Measurements from ENCODE around the gene TYRP1.

The TYRP1 gene

DNA sequence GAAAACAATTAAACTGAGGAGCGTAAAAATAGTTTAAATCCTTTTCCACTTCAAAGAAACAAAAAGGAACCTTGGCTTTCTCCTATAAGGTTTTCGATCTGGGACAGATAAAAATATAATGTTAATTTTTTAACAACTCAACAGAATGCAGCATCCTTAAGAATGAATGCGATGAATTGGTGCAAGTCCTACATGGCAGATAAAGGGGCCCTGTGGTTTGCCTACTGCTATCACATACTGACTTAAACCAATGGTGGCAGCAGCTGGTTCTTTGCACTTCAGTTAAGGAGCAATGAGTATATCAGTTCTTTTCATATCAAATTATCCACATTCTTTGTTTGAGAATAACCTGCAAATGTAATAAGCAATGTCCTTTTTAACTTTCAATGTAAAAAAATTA is 12.4 kb upstream of the TYRP1 start:
- TF ChIP-seq, protein P1, sequence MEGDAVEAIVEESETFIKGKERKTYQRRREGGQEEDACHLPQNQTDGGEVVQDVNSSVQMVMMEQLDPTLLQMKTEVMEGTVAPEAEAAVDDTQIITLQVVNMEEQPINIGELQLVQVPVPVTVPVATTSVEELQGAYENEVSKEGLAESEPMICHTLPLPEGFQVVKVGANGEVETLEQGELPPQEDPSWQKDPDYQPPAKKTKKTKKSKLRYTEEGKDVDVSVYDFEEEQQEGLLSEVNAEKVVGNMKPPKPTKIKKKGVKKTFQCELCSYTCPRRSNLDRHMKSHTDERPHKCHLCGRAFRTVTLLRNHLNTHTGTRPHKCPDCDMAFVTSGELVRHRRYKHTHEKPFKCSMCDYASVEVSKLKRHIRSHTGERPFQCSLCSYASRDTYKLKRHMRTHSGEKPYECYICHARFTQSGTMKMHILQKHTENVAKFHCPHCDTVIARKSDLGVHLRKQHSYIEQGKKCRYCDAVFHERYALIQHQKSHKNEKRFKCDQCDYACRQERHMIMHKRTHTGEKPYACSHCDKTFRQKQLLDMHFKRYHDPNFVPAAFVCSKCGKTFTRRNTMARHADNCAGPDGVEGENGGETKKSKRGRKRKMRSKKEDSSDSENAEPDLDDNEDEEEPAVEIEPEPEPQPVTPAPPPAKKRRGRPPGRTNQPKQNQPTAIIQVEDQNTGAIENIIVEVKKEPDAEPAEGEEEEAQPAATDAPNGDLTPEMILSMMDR (IDR thresholded peaks at IDR 0.05; ENCODE audit: low read depth, low read length) = no peak
- TF ChIP-seq EZH2phosphoT487 (IDR thresholded peaks at IDR 0.05; ENCODE audit: low read depth) = no peak
- no peak overlapping the region for H3K27ac ChIP-seq (ENCODE audit: low read length)

GRCh38 chr9:12681620-12682019 is 11.6 kb upstream of the TYRP1 start:
- H3K9ac ChIP-seq (ENCODE audit: low read length) = no peak overlapping the region
- H3K4me1 ChIP-seq (ENCODE audit: low read length) = no peaks in the 10 kb centered on the region
- H3K79me2 ChIP-seq (ENCODE audit: low read length) = no peaks in the 10 kb centered on the region
- no peaks in the 10 kb centered on the region for H4K20me1 ChIP-seq (ENCODE audit: insufficient read depth, low read length)
- H3K27ac ChIP-seq (ENCODE audit: low read length) = no peak overlapping the region
- TF ChIP-seq, protein P1 (IDR thresholded peaks at IDR 0.05; ENCODE audit: low read depth, low read length) = no peak
- no peak for TF ChIP-seq EZH2phosphoT487 (IDR thresholded peaks at IDR 0.05; ENCODE audit: low read depth)
- H2AFZ ChIP-seq (ENCODE audit: low read depth, low read length) = no peak overlapping the region
- no peaks in the 10 kb centered on the region for H3K27me3 ChIP-seq (ENCODE audit: low read depth, low read length)
- no peaks in the 10 kb centered on the region for H3K36me3 ChIP-seq (replicated peaks; ENCODE audit: low read depth, low read length)
- H3K4me2 ChIP-seq (ENCODE audit: low read length) = no peak overlapping the region
- H3K9me3 ChIP-seq (ENCODE audit: insufficient read depth, low read length) = no peaks in the 10 kb centered on the region
- no peak overlapping the region for H3K4me3 ChIP-seq (ENCODE audit: low read length)

More for the DNA sequence above, 12.4 kb upstream of the TYRP1 start:
- Histone ChIP-seq H3K9me3 (ENCODE audit: insufficient read depth, low read length) (no peaks in the 10 kb centered on the region), H4K20me1 (ENCODE audit: insufficient read depth, low read length) (no peaks in the 10 kb centered on the region), H3K4me3 (ENCODE audit: low read length) (no peak overlapping the region), H3K4me1 (ENCODE audit: low read length) (no peaks in the 10 kb centered on the region), H2AFZ (ENCODE audit: low read depth, low read length) (no peak overlapping the region), H3K4me2 (ENCODE audit: low read length) (no peak overlapping the region), H3K36me3 (replicated peaks; ENCODE audit: low read depth, low read length) (no peaks in the 10 kb centered on the region), H3K9ac (ENCODE audit: low read length) (no peak overlapping the region), H3K79me2 (ENCODE audit: low read length) (no peaks in the 10 kb centered on the region), H3K27me3 (ENCODE audit: low read depth, low read length) (no peaks in the 10 kb centered on the region)

- Histone ChIP-seq H4K20me1 (ENCODE audit: insufficient read depth, low read length) (no peaks in the 10 kb centered on the region), H2AFZ (ENCODE audit: low read depth, low read length) (no peak overlapping the region), H3K4me1 (ENCODE audit: low read length) (no peaks in the 10 kb centered on the region; the same call in 1 of the 2 replicates), H3K4me2 (ENCODE audit: low read length) (no peak overlapping the region), H3K9me3 (ENCODE audit: insufficient read depth, low read length) (no peaks in the 10 kb centered on the region), H3K27me3 (ENCODE audit: low read depth, low read length) (no peaks in the 10 kb centered on the region), H3K79me2 (ENCODE audit: low read length) (no peaks in the 10 kb centered on the region), H3K4me3 (ENCODE audit: low read length) (no peak overlapping the region), H3K27ac (ENCODE audit: low read length) (no peak overlapping the region), H3K9ac (ENCODE audit: low read length) (no peak overlapping the region), H3K36me3 (replicated peaks; ENCODE audit: low read depth, low read length) (no peaks in the 10 kb centered on the region)
- TF ChIP-seq, protein P1 (IDR thresholded peaks at IDR 0.05; ENCODE audit: low read depth, low read length) = no peak
- TF ChIP-seq EZH2phosphoT487 (IDR thresholded peaks at IDR 0.05; ENCODE audit: low read depth) = no peak
Measured at GRCh38 chr9:12684974-12685373, 8.2 kb upstream of the TYRP1 start.

DNA sequence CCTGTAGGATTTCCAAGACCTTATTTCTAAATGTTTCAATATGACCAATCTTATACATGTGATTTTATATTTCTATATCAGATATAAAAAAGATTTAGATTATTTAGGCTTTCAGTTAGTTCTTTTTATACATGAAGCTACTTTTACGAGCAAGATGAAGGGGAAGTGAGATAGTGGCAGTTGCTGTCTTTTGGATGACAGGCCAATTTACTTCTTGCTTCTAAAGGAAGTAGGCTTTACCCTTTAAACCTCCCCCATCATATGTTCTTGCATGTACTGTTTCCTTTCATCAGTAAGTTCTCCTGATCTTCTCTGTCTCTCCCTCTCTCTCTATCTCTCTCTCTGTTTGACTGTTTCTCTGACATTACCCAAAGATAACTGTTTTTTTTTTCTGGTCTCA is 4.0 kb upstream of the TYRP1 start:
- Histone ChIP-seq H4K20me1 (ENCODE audit: insufficient read depth, low read length) (no peaks in the 10 kb centered on the region), H3K36me3 (replicated peaks; ENCODE audit: low read depth, low read length) (no peaks in the 10 kb centered on the region), H3K9ac (ENCODE audit: low read length) (no peak overlapping the region), H2AFZ (ENCODE audit: low read depth, low read length) (no peak overlapping the region), H3K4me2 (ENCODE audit: low read length) (no peak overlapping the region), H3K79me2 (ENCODE audit: low read length) (no peaks in the 10 kb centered on the region), H3K9me3 (ENCODE audit: insufficient read depth, low read length) (no peaks in the 10 kb centered on the region), H3K27ac (ENCODE audit: low read length) (no peak overlapping the region), H3K4me1 (ENCODE audit: low read length) (no peaks in the 10 kb centered on the region; the same call in 1 of the 2 replicates), H3K4me3 (ENCODE audit: low read length) (no peak overlapping the region), H3K27me3 (ENCODE audit: low read depth, low read length) (no peaks in the 10 kb centered on the region)
- TF ChIP-seq EZH2phosphoT487 (IDR thresholded peaks at IDR 0.05; ENCODE audit: low read depth) = no peak
- TF ChIP-seq, protein P1 (IDR thresholded peaks at IDR 0.05; ENCODE audit: low read depth, low read length) = no peak

All from OCI-LY3 (cell line).